GM10266 (cell line): ENCODE results near the gene NANS.
"Not testable (repeated sequence)": the region's sequence is repeated elsewhere in the genome, so short reads cannot be mapped to it uniquely, and the experiment has no call there.

ENCODE experiments used
- DNase-seq: peaks from one replicate; pipeline ENCODE4 v3.0.0; 2012; ENCODE audit errors: extremely low spot score
- CTCF ChIP-seq: IDR thresholded peaks from 2 replicates; pipeline ENCODE4 v1.5.1; 2012; ENCODE audit warnings: mild to moderate bottlenecking, low read depth; ENCODE audit not compliant: control insufficient read depth, insufficient read depth; ENCODE audit errors: missing control alignments

The NANS gene

GRCh38 chr9:98128316-98128715, 71.8 kb downstream of the NANS start:
- no peak for DNase-seq
- TF ChIP-seq CTCF: no peak

GRCh38 chr9:98129451-98129881, 72.9 kb downstream of the NANS start:
- DNase-seq: peak; percentile 40

GRCh38 chr9:98130060-98130459, 73.5 kb downstream of the NANS start:
- not testable (repeated sequence) for DNase-seq

More at GRCh38 chr9:98129451-98129881, 72.9 kb downstream of the NANS start:
- TF ChIP-seq CTCF: no peak

GRCh38 chr9:98130576-98131228, 74.2 kb downstream of the NANS start:
- TF ChIP-seq CTCF: no peak
- no peak for DNase-seq

- TF ChIP-seq CTCF: no peak
- DNase-seq: no peak
These were observed 75.6 kb downstream of the NANS start for GRCh38 chr9:98132158-98132557.
